OCI-LY3 (cell line): Measurements from ENCODE around the gene HMCN1.

Experiments
- H2AFZ ChIP-seq: fragments of 200-600, 300-600 bp; shearing (Covaris generic); 2 replicates; pipeline ENCODE4 v1.6.0; 2014; ENCODE audit warnings: antibody characterized with exemption, low read depth, low read length
- H3K27ac ChIP-seq: fragments of 200-600, 300-600 bp; sonication (generic); 2 replicates; pipeline ENCODE4 v1.5.1; 2014; ENCODE audit warnings: mild to moderate bottlenecking, low read length, moderate library complexity, mixed read lengths
- H3K27me3 ChIP-seq: fragments of 200-600, 300-600 bp; sonication (generic); 2 replicates; pipeline ENCODE4 v1.6.1; 2014; ENCODE audit warnings: low read depth, low read length, mixed read lengths
- H3K36me3 ChIP-seq: fragments of 200-600, 300-600 bp; sonication (generic); replicated peaks from 2 replicates; pipeline ENCODE3; 2014; ENCODE audit warnings: low read depth, low read length, mixed read lengths
- H3K4me1 ChIP-seq: fragments of 300-600, 200-600 bp; sonication (generic); 2 replicates; pipeline ENCODE4 v1.6.1; 2014; ENCODE audit warnings: low read length, mixed read lengths
- H3K4me2 ChIP-seq: fragments of 200-600, 300-600 bp; sonication (generic); 2 replicates; pipeline ENCODE4 v1.6.1; 2014; ENCODE audit warnings: low read length, mixed read lengths
- H3K4me3 ChIP-seq: fragments of 300-600, 200-600 bp; sonication (generic); 2 replicates; pipeline ENCODE4 v1.5.1; 2014; ENCODE audit warnings: antibody characterized with exemption, mild to moderate bottlenecking, low read length, moderate library complexity
- H3K79me2 ChIP-seq: fragments of 300-600, 200-600 bp; shearing (Covaris generic); 2 replicates; pipeline ENCODE4 v1.6.1; 2014; ENCODE audit warnings: mild to moderate bottlenecking, low read length, mixed read lengths
- H3K9ac ChIP-seq: fragments of 300-600, 200-600 bp; shearing (Covaris generic); 2 replicates; pipeline ENCODE4 v1.6.0; 2014; ENCODE audit warnings: mild to moderate bottlenecking, low read length, moderate library complexity
- H3K9me3 ChIP-seq: fragments of 200-600, 300-600 bp; shearing (Covaris generic); 2 replicates; pipeline ENCODE4 v1.6.1; 2014; ENCODE audit warnings: low read length, mixed read lengths; ENCODE audit not compliant: insufficient read depth
- H4K20me1 ChIP-seq: fragments of 200-600, 300-600 bp; sonication (generic); 2 replicates; pipeline ENCODE4 v1.6.1; 2016; ENCODE audit warnings: low read length, mixed read lengths; ENCODE audit not compliant: insufficient read depth
- EZH2phosphoT487 ChIP-seq: fragments of 200-600 bp; shearing (Covaris generic); IDR thresholded peaks from 2 replicates; pipeline ENCODE4 v1.6.1; 2018; ENCODE audit warnings: antibody characterized with exemption, mixed run types, low read depth
- TF ChIP-seq, protein P1 (sequence below): fragments of 200-600, 300-600 bp; sonication (generic); IDR thresholded peaks from 2 replicates; pipeline ENCODE4 v1.5.1; 2014; ENCODE audit warnings: antibody characterized with exemption, low read length, low read depth

The HMCN1 gene

DNA sequence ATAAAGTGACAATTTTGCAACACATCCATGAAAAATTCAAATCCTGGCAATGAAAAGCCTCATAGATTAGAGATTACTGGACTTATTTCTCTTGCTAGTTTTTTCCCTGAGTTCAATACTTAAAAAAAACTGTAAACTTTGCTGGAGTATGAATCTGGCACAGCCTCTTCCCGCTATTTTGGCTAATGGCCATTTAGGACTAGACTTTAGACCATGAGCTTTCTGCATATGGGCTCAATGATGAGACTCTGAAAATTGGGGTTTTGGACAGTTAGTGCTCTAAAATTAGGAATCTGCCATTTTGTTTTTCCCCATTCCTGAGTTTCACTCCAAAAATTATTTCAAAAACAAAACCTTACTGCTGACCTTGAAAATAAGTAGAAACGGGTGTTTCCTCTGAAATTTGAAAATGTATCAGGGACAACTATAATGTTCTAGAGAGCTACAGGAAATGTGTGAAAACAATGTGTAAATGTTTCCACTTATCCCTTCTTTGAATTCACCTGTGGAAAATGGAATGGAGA, 137.5 kb downstream of the HMCN1 start:
- no peak overlapping the region for H3K9ac ChIP-seq
- no peak for TF ChIP-seq EZH2phosphoT487
- TF ChIP-seq, protein P1, sequence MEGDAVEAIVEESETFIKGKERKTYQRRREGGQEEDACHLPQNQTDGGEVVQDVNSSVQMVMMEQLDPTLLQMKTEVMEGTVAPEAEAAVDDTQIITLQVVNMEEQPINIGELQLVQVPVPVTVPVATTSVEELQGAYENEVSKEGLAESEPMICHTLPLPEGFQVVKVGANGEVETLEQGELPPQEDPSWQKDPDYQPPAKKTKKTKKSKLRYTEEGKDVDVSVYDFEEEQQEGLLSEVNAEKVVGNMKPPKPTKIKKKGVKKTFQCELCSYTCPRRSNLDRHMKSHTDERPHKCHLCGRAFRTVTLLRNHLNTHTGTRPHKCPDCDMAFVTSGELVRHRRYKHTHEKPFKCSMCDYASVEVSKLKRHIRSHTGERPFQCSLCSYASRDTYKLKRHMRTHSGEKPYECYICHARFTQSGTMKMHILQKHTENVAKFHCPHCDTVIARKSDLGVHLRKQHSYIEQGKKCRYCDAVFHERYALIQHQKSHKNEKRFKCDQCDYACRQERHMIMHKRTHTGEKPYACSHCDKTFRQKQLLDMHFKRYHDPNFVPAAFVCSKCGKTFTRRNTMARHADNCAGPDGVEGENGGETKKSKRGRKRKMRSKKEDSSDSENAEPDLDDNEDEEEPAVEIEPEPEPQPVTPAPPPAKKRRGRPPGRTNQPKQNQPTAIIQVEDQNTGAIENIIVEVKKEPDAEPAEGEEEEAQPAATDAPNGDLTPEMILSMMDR = no peak
- H3K79me2 ChIP-seq = no peaks in the 10 kb centered on the region
- H3K27ac ChIP-seq = no peak overlapping the region
- no peak overlapping the region for H2AFZ ChIP-seq
- no peaks in the 10 kb centered on the region for H3K4me1 ChIP-seq
- H3K36me3 ChIP-seq = no peaks in the 10 kb centered on the region
- H4K20me1 ChIP-seq = no peaks in the 10 kb centered on the region
- H3K9me3 ChIP-seq = no peaks in the 10 kb centered on the region
- H3K27me3 ChIP-seq = peaks cover 5% of the 10 kb centered on the region; the same call in 1 of the 2 replicates
- no peak overlapping the region for H3K4me3 ChIP-seq
- no peak overlapping the region for H3K4me2 ChIP-seq

DNA sequence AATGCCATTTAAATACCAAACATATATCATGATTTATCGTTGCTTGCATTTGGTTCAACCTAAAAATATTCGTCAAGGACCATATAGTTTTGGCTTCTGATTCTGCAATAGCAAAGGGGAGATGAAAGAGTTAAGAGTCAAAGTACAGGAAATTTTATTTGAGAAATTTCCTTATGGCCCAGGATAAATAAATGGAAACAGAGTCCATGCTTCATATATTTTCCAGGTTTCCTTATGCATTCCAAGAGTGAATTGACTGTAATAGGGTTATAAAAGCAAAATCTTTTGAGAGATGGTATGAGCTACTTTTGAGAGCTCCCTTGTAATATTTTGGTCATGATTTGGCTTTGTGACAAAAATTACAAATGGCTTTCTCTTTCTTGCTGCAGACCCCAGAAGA, 140.1 kb downstream of the HMCN1 start:
- H2AFZ ChIP-seq = no peak overlapping the region
- H3K4me1 ChIP-seq = no peaks in the 10 kb centered on the region
- H3K4me3 ChIP-seq = no peak overlapping the region
- no peak overlapping the region for H3K9ac ChIP-seq
- H3K79me2 ChIP-seq = no peaks in the 10 kb centered on the region
- TF ChIP-seq, protein P1 = no peak
- TF ChIP-seq EZH2phosphoT487 = no peak
- H3K27ac ChIP-seq = no peak overlapping the region
- H3K36me3 ChIP-seq = no peaks in the 10 kb centered on the region
- H3K27me3 ChIP-seq = peaks cover 5% of the 10 kb centered on the region; the same call in 1 of the 2 replicates
- no peak overlapping the region for H3K4me2 ChIP-seq
- H4K20me1 ChIP-seq = no peaks in the 10 kb centered on the region
- H3K9me3 ChIP-seq = no peaks in the 10 kb centered on the region

- no peaks in the 10 kb centered on the region for H3K4me1 ChIP-seq
- no peak overlapping the region for H3K4me3 ChIP-seq
- H3K36me3 ChIP-seq = no peaks in the 10 kb centered on the region
- H4K20me1 ChIP-seq = no peaks in the 10 kb centered on the region
- H3K79me2 ChIP-seq = no peaks in the 10 kb centered on the region
- H2AFZ ChIP-seq = no peak overlapping the region
- H3K9me3 ChIP-seq = no peaks in the 10 kb centered on the region
- H3K27me3 ChIP-seq = no peaks in the 10 kb centered on the region
- H3K9ac ChIP-seq = no peak overlapping the region
- TF ChIP-seq EZH2phosphoT487 = no peak
- TF ChIP-seq, protein P1 = no peak
- no peak overlapping the region for H3K27ac ChIP-seq
- no peak overlapping the region for H3K4me2 ChIP-seq
Observed at GRCh38 chr1:185880330-185880729, 146.1 kb downstream of the HMCN1 start.

GRCh38 chr1:185880779-185881333, 146.7 kb downstream of the HMCN1 start:
- Histone ChIP-seq H3K4me3 (no peak overlapping the region), H3K27ac (no peak overlapping the region), H2AFZ (no peak overlapping the region), H3K4me1 (no peaks in the 10 kb centered on the region), H3K4me2 (no peak overlapping the region), H3K9me3 (no peaks in the 10 kb centered on the region), H4K20me1 (no peaks in the 10 kb centered on the region), H3K27me3 (no peaks in the 10 kb centered on the region), H3K9ac (no peak overlapping the region), H3K79me2 (no peaks in the 10 kb centered on the region), H3K36me3 (no peaks in the 10 kb centered on the region)
- TF ChIP-seq, protein P1 = no peak
- TF ChIP-seq EZH2phosphoT487 = no peak
